ENCODE measurements around the gene SPATA32. TPM values are rescaled to one million over a fixed set of nuclear protein-coding genes. Genes with fewer than 3 reads are reported as not detected.

The SPATA32 gene
- total RNA-seq, 1 donor from 2014 or later = 0.24 TPM

DNA sequence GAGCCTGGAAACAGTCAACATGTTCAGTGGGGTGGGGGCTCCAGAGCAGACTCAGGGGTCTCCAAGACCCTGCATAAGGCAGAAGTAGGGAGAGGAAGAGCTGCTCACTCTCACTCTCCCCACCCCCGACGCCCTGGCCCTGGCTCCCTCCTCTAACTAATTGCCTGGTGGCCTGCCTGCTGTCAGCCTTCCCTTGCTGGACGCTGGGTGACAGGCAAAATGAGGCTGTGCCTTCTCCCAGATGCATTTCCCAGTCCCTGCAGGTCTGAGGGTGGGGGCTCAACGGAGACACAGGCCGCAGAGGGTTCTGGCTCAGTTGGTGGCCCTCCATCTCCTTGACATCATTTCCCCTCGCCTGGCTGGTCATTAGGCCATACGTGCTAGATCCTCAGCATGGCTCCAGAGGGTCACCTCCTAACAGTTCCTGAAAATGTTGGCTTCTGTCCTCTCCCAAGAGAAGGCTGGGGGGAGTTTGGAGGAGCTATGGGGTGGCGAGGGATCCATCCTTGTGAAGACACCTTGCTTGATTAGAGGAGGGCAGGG is 38.8 kb downstream of the SPATA32 start:
- H3K9me3 Mint-ChIP-seq (ENCODE audit: low read depth) = no peaks in the 10 kb centered on the region
- H3K27me3 Mint-ChIP-seq = peaks cover 72% of the 10 kb centered on the region
- no peaks in the 10 kb centered on the region for H3K4me1 Mint-ChIP-seq (ENCODE audit: low read depth)
- H3K27ac Mint-ChIP-seq = no peak overlapping the region
- H3K36me3 Mint-ChIP-seq (ENCODE audit: insufficient read depth) = no peaks in the 10 kb centered on the region
- no peak for DNase-seq (ENCODE audit: low spot score, unreplicated experiment)
- peak overlapping the region; percentile 61 for H3K4me3 Mint-ChIP-seq (ENCODE audit: low read depth)
- TF ChIP-seq, protein P1, sequence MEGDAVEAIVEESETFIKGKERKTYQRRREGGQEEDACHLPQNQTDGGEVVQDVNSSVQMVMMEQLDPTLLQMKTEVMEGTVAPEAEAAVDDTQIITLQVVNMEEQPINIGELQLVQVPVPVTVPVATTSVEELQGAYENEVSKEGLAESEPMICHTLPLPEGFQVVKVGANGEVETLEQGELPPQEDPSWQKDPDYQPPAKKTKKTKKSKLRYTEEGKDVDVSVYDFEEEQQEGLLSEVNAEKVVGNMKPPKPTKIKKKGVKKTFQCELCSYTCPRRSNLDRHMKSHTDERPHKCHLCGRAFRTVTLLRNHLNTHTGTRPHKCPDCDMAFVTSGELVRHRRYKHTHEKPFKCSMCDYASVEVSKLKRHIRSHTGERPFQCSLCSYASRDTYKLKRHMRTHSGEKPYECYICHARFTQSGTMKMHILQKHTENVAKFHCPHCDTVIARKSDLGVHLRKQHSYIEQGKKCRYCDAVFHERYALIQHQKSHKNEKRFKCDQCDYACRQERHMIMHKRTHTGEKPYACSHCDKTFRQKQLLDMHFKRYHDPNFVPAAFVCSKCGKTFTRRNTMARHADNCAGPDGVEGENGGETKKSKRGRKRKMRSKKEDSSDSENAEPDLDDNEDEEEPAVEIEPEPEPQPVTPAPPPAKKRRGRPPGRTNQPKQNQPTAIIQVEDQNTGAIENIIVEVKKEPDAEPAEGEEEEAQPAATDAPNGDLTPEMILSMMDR (IDR thresholded peaks at IDR 0.05; ENCODE audit: unreplicated experiment) = no peak

DNA sequence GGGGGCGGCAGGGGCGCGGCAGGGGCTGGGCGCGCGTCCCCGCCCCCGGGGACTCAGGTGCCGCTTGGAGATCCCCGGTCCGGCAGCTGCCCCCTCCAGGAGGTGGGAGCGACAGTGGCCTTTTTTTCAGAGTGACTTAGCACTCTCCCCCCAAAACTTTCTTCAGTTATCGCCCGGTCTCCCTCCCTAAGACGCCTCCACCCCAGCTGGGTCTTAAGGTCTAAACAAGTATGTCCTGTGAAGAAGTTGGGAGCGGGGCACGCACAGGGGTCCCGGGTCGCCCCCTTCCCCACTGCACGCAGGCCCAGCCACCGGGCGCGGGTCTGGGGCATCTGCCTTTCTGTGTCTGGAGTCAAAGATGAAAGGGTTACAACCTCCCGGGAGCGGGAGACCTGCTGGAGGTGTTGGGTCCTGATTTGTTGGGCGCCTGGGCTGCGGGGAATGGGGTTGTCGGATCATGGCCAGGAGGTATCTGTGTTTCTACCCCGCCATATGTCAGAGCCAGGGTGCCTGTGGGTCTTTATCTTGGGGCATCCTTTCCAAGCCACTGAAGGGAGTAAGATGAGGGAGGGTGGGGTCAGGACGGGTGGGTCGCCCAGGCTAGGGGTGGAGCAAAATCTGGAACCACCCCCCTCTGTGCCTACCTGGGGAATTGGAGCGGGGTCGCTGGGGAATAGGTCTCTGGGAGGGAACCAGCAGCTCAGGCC is 39.5 kb downstream of the SPATA32 start:
- H3K27ac Mint-ChIP-seq = no peak overlapping the region
- H3K36me3 Mint-ChIP-seq (ENCODE audit: insufficient read depth) = no peaks in the 10 kb centered on the region
- no peaks in the 10 kb centered on the region for H3K4me1 Mint-ChIP-seq (ENCODE audit: low read depth)
- H3K4me3 Mint-ChIP-seq (ENCODE audit: low read depth) = peak overlapping the region; percentile 61
- no peaks in the 10 kb centered on the region for H3K9me3 Mint-ChIP-seq (ENCODE audit: low read depth)
- TF ChIP-seq, protein P1 (IDR thresholded peaks at IDR 0.05; ENCODE audit: unreplicated experiment) = no peak
- H3K27me3 Mint-ChIP-seq = peaks cover 70% of the 10 kb centered on the region
- no peak for DNase-seq (ENCODE audit: low spot score, unreplicated experiment)

DNA sequence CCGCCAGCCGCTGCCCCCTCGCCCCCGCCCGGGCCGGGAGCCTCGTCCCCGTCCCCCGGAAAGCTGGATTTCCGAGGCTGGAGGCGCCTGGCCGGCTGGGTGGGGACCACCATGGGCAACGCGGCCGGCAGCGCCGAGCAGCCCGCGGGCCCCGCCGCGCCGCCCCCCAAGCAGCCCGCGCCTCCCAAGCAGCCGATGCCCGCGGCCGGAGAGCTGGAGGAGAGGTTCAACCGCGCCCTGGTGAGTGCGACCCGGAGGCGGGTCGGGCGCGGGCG is 39.9 kb downstream of the SPATA32 start:
- no peak for DNase-seq (ENCODE audit: low spot score, unreplicated experiment)
- Mint-ChIP-seq H3K4me1 (ENCODE audit: low read depth) (no peaks in the 10 kb centered on the region), H3K27me3 (peaks cover 70% of the 10 kb centered on the region), H3K36me3 (ENCODE audit: insufficient read depth) (no peaks in the 10 kb centered on the region), H3K9me3 (ENCODE audit: low read depth) (no peaks in the 10 kb centered on the region), H3K27ac (no peak overlapping the region), H3K4me3 (ENCODE audit: low read depth) (no peak overlapping the region)
- TF ChIP-seq, protein P1 (IDR thresholded peaks at IDR 0.05; ENCODE audit: unreplicated experiment) = no peak

DNA sequence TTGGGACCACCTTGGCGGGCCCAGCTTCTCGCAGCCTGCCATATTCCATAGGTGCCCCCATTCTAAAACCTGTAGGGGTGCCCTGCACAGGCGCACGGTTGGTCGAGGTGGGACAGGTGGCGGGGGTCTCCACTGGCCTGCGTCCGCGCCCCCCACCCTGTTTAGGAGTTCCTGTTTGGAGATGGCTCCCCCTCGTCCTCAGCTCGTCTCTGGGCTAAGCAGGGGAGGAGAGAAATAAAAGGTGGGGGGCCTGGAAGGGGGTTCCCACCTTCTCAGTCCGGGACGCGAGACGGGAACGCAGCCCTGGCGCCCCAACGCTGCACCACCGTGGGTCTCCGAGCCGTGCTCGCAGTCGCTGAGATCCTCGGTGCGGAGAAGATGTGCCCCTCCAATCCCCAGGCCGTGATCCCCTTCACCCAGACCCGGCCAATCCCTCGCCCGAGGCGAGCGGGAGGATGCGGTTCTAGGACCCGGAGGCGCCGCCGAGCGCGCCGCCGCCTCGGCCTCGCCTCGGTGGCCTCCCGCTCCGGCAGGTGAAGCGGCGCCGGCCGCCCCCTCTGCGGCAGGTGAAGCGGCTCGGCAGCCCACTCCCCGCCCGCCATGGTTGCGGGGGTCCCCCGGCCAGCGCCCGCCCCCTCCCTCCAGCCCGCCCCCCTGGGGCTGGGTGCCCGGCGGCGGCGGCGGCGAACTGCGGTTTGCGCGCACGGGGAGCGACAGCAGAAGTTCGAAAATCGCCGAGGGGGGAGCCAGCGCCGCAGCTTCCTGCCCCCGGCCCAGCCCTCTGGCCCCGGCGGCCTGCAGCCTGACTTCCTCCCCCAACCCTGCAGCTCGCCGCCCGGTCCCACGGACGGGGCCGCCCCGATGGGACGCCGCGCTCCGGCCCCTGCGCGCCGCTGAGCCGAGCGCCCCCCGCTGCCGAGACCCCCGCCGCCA is 40.5 kb downstream of the SPATA32 start, which contains the start of gene FMNL1:
FMNL1 (plus strand) TSS at position 805 of the 933 bp plus-strand sequence. CDS start 240 bp downstream, outside the sequence.
- DNase-seq (ENCODE audit: low spot score, unreplicated experiment) = no peak
- TF ChIP-seq, protein P1 (IDR thresholded peaks at IDR 0.05; ENCODE audit: unreplicated experiment) = no peak
- H3K4me3 Mint-ChIP-seq (ENCODE audit: low read depth) = peak within 1 kb of the TSS; percentile 61
- peaks cover 69% of the 10 kb centered on the region for H3K27me3 Mint-ChIP-seq
- H3K27ac Mint-ChIP-seq = no peak within 1 kb of the TSS
- no peaks in the 10 kb centered on the region for H3K4me1 Mint-ChIP-seq (ENCODE audit: low read depth)
- no peaks in the 10 kb centered on the region for H3K36me3 Mint-ChIP-seq (ENCODE audit: insufficient read depth)
- no peaks in the 10 kb centered on the region for H3K9me3 Mint-ChIP-seq (ENCODE audit: low read depth)

DNA sequence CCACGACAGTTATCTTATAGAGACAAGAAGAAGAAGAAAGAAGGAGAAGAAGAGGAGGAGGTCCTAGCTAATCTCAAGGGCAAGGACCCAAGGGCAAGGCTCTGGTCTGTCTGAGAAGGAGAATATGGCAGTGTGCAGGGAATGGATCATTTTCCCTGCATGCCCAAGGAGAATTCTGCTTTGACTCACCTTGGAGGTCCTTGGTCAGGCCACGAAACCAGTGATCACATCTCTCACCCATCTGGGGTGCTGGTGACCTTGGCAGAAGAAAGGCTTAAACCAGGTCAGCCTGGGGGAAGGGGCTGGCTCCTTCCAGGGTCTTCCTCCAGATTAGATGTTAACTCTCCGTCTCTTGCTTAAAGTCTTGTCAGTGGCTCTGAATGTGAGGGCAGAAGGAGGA is 41.8 kb downstream of the SPATA32 start:
- H3K4me3 Mint-ChIP-seq (ENCODE audit: low read depth) = no peak overlapping the region

More for the DNA sequence above, 41.8 kb downstream of the SPATA32 start:
- no peaks in the 10 kb centered on the region for H3K36me3 Mint-ChIP-seq (ENCODE audit: insufficient read depth)
- H3K4me1 Mint-ChIP-seq (ENCODE audit: low read depth) = no peaks in the 10 kb centered on the region
- H3K27me3 Mint-ChIP-seq = peaks cover 58% of the 10 kb centered on the region
- TF ChIP-seq, protein P1 (IDR thresholded peaks at IDR 0.05; ENCODE audit: unreplicated experiment) = no peak
- no peaks in the 10 kb centered on the region for H3K9me3 Mint-ChIP-seq (ENCODE audit: low read depth)
- DNase-seq (ENCODE audit: low spot score, unreplicated experiment) = no peak
- H3K27ac Mint-ChIP-seq = no peak overlapping the region

Data from progenitor cell of endocrine pancreas (in vitro differentiated cells).